Vagina (tissue), 2 donors: Measurements from ENCODE around the gene FAM210A.

Source experiments
- CTCF ChIP-seq, 3 experiments: fragments of 450-650 bp in 2 of 3; fragments of 200-600 bp in 1 of 3; sonication (generic) in 1 of 3; IDR thresholded peaks; one replicate each; pipeline ENCODE4 v1.5.1; 2017 to 2019; ENCODE audit warnings: antibody characterized with exemption in 3 of 3, mild to moderate bottlenecking in 2 of 3, moderate library complexity in 2 of 3
- POLR2AphosphoS5 ChIP-seq, 2 donors: sonication (generic); formaldehyde crosslinking; IDR thresholded peaks; one replicate each; pipeline ENCODE4 v1.9.0; 2017; ENCODE audit warnings: antibody characterized with exemption in 2 of 2, mild to moderate bottlenecking in 2 of 2, low read depth in 1 of 2; ENCODE audit not compliant: insufficient read depth in 1 of 2

- no peak for TF ChIP-seq CTCF (IDR thresholded peaks at IDR 0.05)
- no peak for TF ChIP-seq POLR2AphosphoS5 (IDR thresholded peaks at IDR 0.05; ENCODE audit: insufficient read depth in 1 of 2, low read depth in 1 of 2)
Observed at GRCh38 chr18:13617826-13618515, 108.4 kb downstream of the FAM210A start.
